Spinal cord (tissue), 10 donors: Measurements from ENCODE around the gene OR2AT4. TPM values are rescaled to one million over a fixed set of nuclear protein-coding genes. Genes with fewer than 3 reads are reported as not detected.

Experiments used
- DNase-seq, 6 donors: peaks; one replicate each; pipeline versions ENCODE4 v3.0.0 to v3.0.0-alpha.2; 2013 to 2015; ENCODE audit warnings: low spot score in 6 of 6, low read depth in 4 of 6
- H3K27ac ChIP-seq: one replicate; pipeline ENCODE4 v1.5.1; 2013; ENCODE audit warnings: low read depth, low read length, control low read depth
- H3K27me3 ChIP-seq: one replicate; pipeline ENCODE4 v1.6.1; 2013; ENCODE audit warnings: low read length; ENCODE audit not compliant: control insufficient read depth, insufficient read depth
- H3K36me3 ChIP-seq: one replicate; pipeline ENCODE4 v1.6.1; 2013; ENCODE audit warnings: low read length; ENCODE audit not compliant: control insufficient read depth, insufficient read depth
- H3K4me1 ChIP-seq: one replicate; pipeline ENCODE4 v1.6.1; 2013; ENCODE audit warnings: low read length; ENCODE audit not compliant: control insufficient read depth, insufficient read depth
- H3K4me3 ChIP-seq: one replicate; pipeline ENCODE4 v1.5.1; 2013; ENCODE audit warnings: low read depth, low read length, control low read depth
- H3K9me3 ChIP-seq: one replicate; pipeline ENCODE4 v1.6.1; 2013; ENCODE audit warnings: low read length; ENCODE audit not compliant: control insufficient read depth, insufficient read depth
- WGBS: methylation state at CpG from one replicate; pipeline ENCODE4 v1.1.5; 2013; ENCODE audit warnings: missing lambda C conversion rate; ENCODE audit not compliant: insufficient coverage; 5-methylcytosine and 5-hydroxymethylcytosine counted together
- long read RNA-seq, 4 donors: transcript quantifications; one replicate each; lab custom pipeline, GENCODE V29; 2026
- polyA plus RNA-seq, 2 donors: library from polyadenylated mRNA; unstranded; fragments of 120-200 nt; gene quantifications; one replicate each; pipeline ENCODE4 v1.2.1, GENCODE V29; 2013; ENCODE audit not compliant: insufficient read length in 2 of 2
- total RNA-seq, 2 donors: library from RNA; depleted of rRNA in 1 of 2; stranded (reverse); fragments of 120-200 nt in 1 of 2; fragments of >200 nt in 1 of 2; gene quantifications; one replicate each; pipeline versions ENCODE4 v1.2.3 to v1.2.4, GENCODE V29; 2013 to 2014
- donor health status: healthy.

The OR2AT4 gene
- total RNA-seq (under 1 TPM; under 0.01 to 0.10 TPM), polyA plus RNA-seq (under 1 TPM; 0.03 to 0.05 TPM)
- long read RNA-seq, donor 1 = 0 reads
- long read RNA-seq, donor 2, partial matches to known transcripts = 0 of 1 reads
- long read RNA-seq, donor 2, other reads (novel, unspliced or antisense) = 0 of 1 reads
- long read RNA-seq, donor 3 = 0 reads
- long read RNA-seq, donor 4 = 0 reads

- Histone ChIP-seq H3K36me3 (no peaks in the 10 kb centered on the region), H3K27me3 (no peaks in the 10 kb centered on the region), H3K4me1 (no peaks in the 10 kb centered on the region), H3K4me3 (no peak within 1 kb of the TSS), H3K9me3 (no peaks in the 10 kb centered on the region), H3K27ac (no peak within 1 kb of the TSS)
- DNase-seq = no peak
- WGBS = 96% methylated on average over 2 of the region's 9 CpGs
These were observed at the start of gene OR2AT4 for GRCh38 chr11:75096456-75097172. OR2AT4 (minus strand) TSS chr11:75096876.

- DNase-seq = no peak
- H3K4me3 ChIP-seq = no peak overlapping the region
- no peaks in the 10 kb centered on the region for H3K27me3 ChIP-seq
- H3K27ac ChIP-seq = no peak overlapping the region
- H3K36me3 ChIP-seq = no peaks in the 10 kb centered on the region
- no peaks in the 10 kb centered on the region for H3K9me3 ChIP-seq
- WGBS = 80% methylated on average over 1 of the region's 6 CpGs
- H3K4me1 ChIP-seq = peaks cover 22% of the 10 kb centered on the region
These were observed 49.4 kb upstream of the OR2AT4 start for GRCh38 chr11:75145972-75146519.

GRCh38 chr11:75145196-75145971 lies 48.7 kb upstream of the OR2AT4 start:
- H3K27ac ChIP-seq = no peak overlapping the region
- no peaks in the 10 kb centered on the region for H3K27me3 ChIP-seq
- no peaks in the 10 kb centered on the region for H3K9me3 ChIP-seq
- no peak for DNase-seq
- peaks cover 26% of the 10 kb centered on the region for H3K4me1 ChIP-seq
- H3K36me3 ChIP-seq = no peaks in the 10 kb centered on the region
- no peak overlapping the region for H3K4me3 ChIP-seq
- WGBS = 68% methylated on average over 7 of the region's 9 CpGs

- Histone ChIP-seq H3K4me3 (no peak overlapping the region), H3K27me3 (peaks cover 3% of the 10 kb centered on the region), H3K27ac (no peak overlapping the region), H3K9me3 (no peaks in the 10 kb centered on the region), H3K36me3 (no peaks in the 10 kb centered on the region), H3K4me1 (peaks cover 29% of the 10 kb centered on the region)
- DNase-seq = no peak
- WGBS = 42% methylated on average over 3 of the region's 3 CpGs
These were observed 48.0 kb upstream of the OR2AT4 start for GRCh38 chr11:75144716-75145014.

- Histone ChIP-seq H3K4me3 (no peak overlapping the region), H3K36me3 (no peaks in the 10 kb centered on the region), H3K27me3 (peaks cover 3% of the 10 kb centered on the region), H3K4me1 (peaks cover 29% of the 10 kb centered on the region), H3K9me3 (no peaks in the 10 kb centered on the region), H3K27ac (no peak overlapping the region)
- no peak for DNase-seq
- 69% methylated on average over 2 of the region's 6 CpGs for WGBS
These were observed 46.7 kb upstream of the OR2AT4 start for GRCh38 chr11:75143420-75143731.

GRCh38 chr11:75142714-75143419 lies 46.2 kb upstream of the OR2AT4 start:
- WGBS = 66% methylated on average over 9 of the region's 10 CpGs
- Histone ChIP-seq H3K27ac (peak overlapping the region; percentile 33), H3K4me1 (peaks cover 27% of the 10 kb centered on the region), H3K27me3 (peaks cover 3% of the 10 kb centered on the region), H3K36me3 (no peaks in the 10 kb centered on the region), H3K4me3 (no peak overlapping the region), H3K9me3 (no peaks in the 10 kb centered on the region)
- DNase-seq = peak in 2 of 6 donors; percentile 15 to 55

- Histone ChIP-seq H3K4me3 (no peak overlapping the region), H3K9me3 (no peaks in the 10 kb centered on the region), H3K27ac (no peak overlapping the region), H3K4me1 (peaks cover 19% of the 10 kb centered on the region), H3K27me3 (peaks cover 3% of the 10 kb centered on the region), H3K36me3 (no peaks in the 10 kb centered on the region)
- 51% methylated on average over 6 of the region's 6 CpGs for WGBS
- DNase-seq = no peak
These were observed 44.5 kb upstream of the OR2AT4 start for GRCh38 chr11:75141166-75141565.

- peak in 3 of 6 donors; percentile 12 to 46 (median 44) for DNase-seq
- 43% methylated on average over 20 of the region's 22 CpGs for WGBS
These were observed 43.8 kb upstream of the OR2AT4 start for GRCh38 chr11:75140269-75141138.

GRCh38 chr11:75135651-75136050 lies 39.0 kb upstream of the OR2AT4 start:
- Histone ChIP-seq H3K27ac (no peak overlapping the region), H3K36me3 (no peaks in the 10 kb centered on the region), H3K9me3 (no peaks in the 10 kb centered on the region), H3K27me3 (peaks cover 3% of the 10 kb centered on the region), H3K4me1 (peaks cover 5% of the 10 kb centered on the region), H3K4me3 (no peak overlapping the region)
- WGBS = no CpG with 5 or more reads among the region's 1 CpG
- DNase-seq = no peak

More at GRCh38 chr11:75140269-75141138, 43.8 kb upstream of the OR2AT4 start:
- no peak overlapping the region for H3K27ac ChIP-seq
- no peaks in the 10 kb centered on the region for H3K36me3 ChIP-seq
- no peaks in the 10 kb centered on the region for H3K9me3 ChIP-seq
- peaks cover 19% of the 10 kb centered on the region for H3K4me1 ChIP-seq
- H3K27me3 ChIP-seq = peaks cover 3% of the 10 kb centered on the region
- no peak overlapping the region for H3K4me3 ChIP-seq
